ENCODE data around the gene CFAP54. TPM values are rescaled to one million over a fixed set of nuclear protein-coding genes. Genes with fewer than 3 reads are reported as not detected.

Gene CFAP54
- total RNA-seq, 1 donor from 2014 or later, result 0.73 TPM

- Mint-ChIP-seq H3K4me1 (ENCODE audit: unreplicated experiment) (no peaks in the 10 kb centered on the region), H3K27me3 (ENCODE audit: unreplicated experiment) (no peaks in the 10 kb centered on the region), H3K4me3 (ENCODE audit: unreplicated experiment) (no peak overlapping the region), H3K9me3 (ENCODE audit: unreplicated experiment) (peaks cover 6% of the 10 kb centered on the region), H3K27ac (ENCODE audit: unreplicated experiment) (no peak overlapping the region), H3K36me3 (ENCODE audit: unreplicated experiment) (peaks cover 26% of the 10 kb centered on the region)
- TF ChIP-seq CTCF (IDR thresholded peaks at IDR 0.05), result no peak
- no peak for DNase-seq (ENCODE audit: extremely low spot score, unreplicated experiment)
Measured at GRCh38 chr12:96919510-96920210, 430.3 kb downstream of the CFAP54 start.

Other genes with a start within 250 kb of the CFAP54 start
- gene CDK17, start 89.1 kb upstream of the CFAP54 start, total RNA-seq, result 33.8 and 37.2 TPM in 2 replicates